Body of pancreas (tissue), 4 donors: Measurements from ENCODE around the gene CEP85L.

ENCODE experiments used
- CTCF ChIP-seq, 7 experiments: fragments of 450-650 bp in 4 of 7; fragments of 200-600 bp in 3 of 7; sonication (generic) in 3 of 7; IDR thresholded peaks; one replicate each; pipeline ENCODE4 v1.5.1; 2016 to 2019; ENCODE audit warnings: antibody characterized with exemption in 7 of 7
- POLR2A ChIP-seq, 3 donors: fragments of 450-650 bp; IDR thresholded peaks; one replicate each; pipeline ENCODE4 v1.6.1; 2016; ENCODE audit warnings: antibody characterized with exemption in 3 of 3, mild to moderate bottlenecking in 2 of 3

- TF ChIP-seq CTCF (IDR thresholded peaks at IDR 0.05) (no peak), POLR2A (IDR thresholded peaks at IDR 0.05) (no peak)
Measured at GRCh38 chr6:118501765-118502164, 149.6 kb downstream of the CEP85L start.
